Ureter (tissue), 1 donor: ENCODE data around the gene CHTOP. TPM values are rescaled to one million over a fixed set of nuclear protein-coding genes. Genes with fewer than 3 reads are reported as not detected.
"Not testable (repeated sequence)": the region's sequence is repeated elsewhere in the genome, so short reads cannot be mapped to it uniquely, and the experiment has no call there.

ENCODE experiments used
- DNase-seq: peaks from one replicate; pipeline ENCODE4 v3.0.0-alpha.2; 2020; ENCODE audit warnings: low spot score
- total RNA-seq: library from RNA; stranded (reverse); gene quantifications from one replicate; pipeline ENCODE4 v1.2.4, GENCODE V29; 2023
- donor health status: DM: yes; HTN: yes; CAD: no.

CHTOP gene
- total RNA-seq = 91.7 TPM

- peak; percentile 98 for DNase-seq
Measured at GRCh38 chr1:153633754-153634665, at the start of gene CHTOP. CHTOP (plus strand) TSS chr1:153634066; CDS start chr1:153636589, 2,523 bp downstream.

GRCh38 chr1:153585006-153585405 lies 48.9 kb upstream of the CHTOP start:
- no peak for DNase-seq

GRCh38 chr1:153586347-153586746 lies 47.5 kb upstream of the CHTOP start:
- no peak for DNase-seq

- no peak for DNase-seq
Measured at GRCh38 chr1:153587314-153587713, 46.6 kb upstream of the CHTOP start.

- DNase-seq = not testable (repeated sequence)
Measured at GRCh38 chr1:153588033-153588432, 45.8 kb upstream of the CHTOP start.

- DNase-seq = no peak
Measured at GRCh38 chr1:153588482-153588881, 45.4 kb upstream of the CHTOP start.

GRCh38 chr1:153592748-153593147 lies 41.1 kb upstream of the CHTOP start:
- no peak for DNase-seq

GRCh38 chr1:153597206-153597605 lies 36.7 kb upstream of the CHTOP start:
- DNase-seq = no peak

- DNase-seq = no peak
Measured at GRCh38 chr1:153598309-153599172, 35.3 kb upstream of the CHTOP start.

GRCh38 chr1:153599847-153600246 lies 34.0 kb upstream of the CHTOP start:
- no peak for DNase-seq

GRCh38 chr1:153602749-153603148 lies 31.1 kb upstream of the CHTOP start:
- no peak for DNase-seq

- DNase-seq = no peak
Measured at GRCh38 chr1:153606194-153606593, 27.7 kb upstream of the CHTOP start.

GRCh38 chr1:153607381-153607780 lies 26.5 kb upstream of the CHTOP start:
- no peak for DNase-seq

- DNase-seq = no peak
Measured at GRCh38 chr1:153608089-153608682, 25.7 kb upstream of the CHTOP start.

GRCh38 chr1:153608742-153609584 lies 24.9 kb upstream of the CHTOP start:
- peak; percentile 74 for DNase-seq

- no peak for DNase-seq
Measured at GRCh38 chr1:153609585-153609907, 24.3 kb upstream of the CHTOP start.

GRCh38 chr1:153610334-153610733 lies 23.5 kb upstream of the CHTOP start:
- DNase-seq = no peak

- no peak for DNase-seq
Measured at GRCh38 chr1:153610811-153611301, 23.0 kb upstream of the CHTOP start.

GRCh38 chr1:153611356-153611755 lies 22.5 kb upstream of the CHTOP start:
- no peak for DNase-seq

GRCh38 chr1:153612111-153612754 lies 21.6 kb upstream of the CHTOP start:
- no peak for DNase-seq
